Measurements from ENCODE around the gene BAIAP3.

The BAIAP3 gene

GRCh38 chr16:1397779-1398178 lies 64.3 kb downstream of the BAIAP3 start:
- Histone ChIP-seq H3K4me1 (ENCODE audit: insufficient read depth, low read length) (no peaks in the 10 kb centered on the region), H3K4me2 (ENCODE audit: insufficient read depth, low read length) (no peak overlapping the region), H3K4me3 (ENCODE audit: low read depth in 1 of 2, low read length in 2 of 2) (no peak overlapping the region), H4K20me1 (ENCODE audit: insufficient read depth, low read length) (peaks cover 3% of the 10 kb centered on the region; the same call in 1 of the 2 replicates), H3K27me3 (ENCODE audit: insufficient read depth, low read length, poor library complexity) (no peaks in the 10 kb centered on the region), H3K79me2 (ENCODE audit: insufficient read depth, low read length) (no peaks in the 10 kb centered on the region), H3K9me3 (ENCODE audit: insufficient read depth, low read length, severe bottlenecking) (no peaks in the 10 kb centered on the region), H3K27ac (ENCODE audit: low read length) (no peak overlapping the region), H3K36me3 (ENCODE audit: insufficient read depth, low read length) (peaks cover 52% of the 10 kb centered on the region), H2AFZ (ENCODE audit: low read depth, low read length) (no peak overlapping the region), H3K9ac (ENCODE audit: low read depth, low read length) (no peak overlapping the region)
- DNase-seq (no peak), ATAC-seq (ENCODE audit: insufficient read depth, low read depth) (no peak)
- TF ChIP-seq EZH2 (IDR thresholded peaks at IDR 0.05; ENCODE audit: borderline replicate concordance, low read depth, low read length, severe bottlenecking) = no peak
- TF ChIP-seq, protein P1, sequence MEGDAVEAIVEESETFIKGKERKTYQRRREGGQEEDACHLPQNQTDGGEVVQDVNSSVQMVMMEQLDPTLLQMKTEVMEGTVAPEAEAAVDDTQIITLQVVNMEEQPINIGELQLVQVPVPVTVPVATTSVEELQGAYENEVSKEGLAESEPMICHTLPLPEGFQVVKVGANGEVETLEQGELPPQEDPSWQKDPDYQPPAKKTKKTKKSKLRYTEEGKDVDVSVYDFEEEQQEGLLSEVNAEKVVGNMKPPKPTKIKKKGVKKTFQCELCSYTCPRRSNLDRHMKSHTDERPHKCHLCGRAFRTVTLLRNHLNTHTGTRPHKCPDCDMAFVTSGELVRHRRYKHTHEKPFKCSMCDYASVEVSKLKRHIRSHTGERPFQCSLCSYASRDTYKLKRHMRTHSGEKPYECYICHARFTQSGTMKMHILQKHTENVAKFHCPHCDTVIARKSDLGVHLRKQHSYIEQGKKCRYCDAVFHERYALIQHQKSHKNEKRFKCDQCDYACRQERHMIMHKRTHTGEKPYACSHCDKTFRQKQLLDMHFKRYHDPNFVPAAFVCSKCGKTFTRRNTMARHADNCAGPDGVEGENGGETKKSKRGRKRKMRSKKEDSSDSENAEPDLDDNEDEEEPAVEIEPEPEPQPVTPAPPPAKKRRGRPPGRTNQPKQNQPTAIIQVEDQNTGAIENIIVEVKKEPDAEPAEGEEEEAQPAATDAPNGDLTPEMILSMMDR (IDR thresholded peaks at IDR 0.05; ENCODE audit: borderline replicate concordance, extremely low read depth, low read length, poor library complexity, severe bottlenecking) = no peak

DNA sequence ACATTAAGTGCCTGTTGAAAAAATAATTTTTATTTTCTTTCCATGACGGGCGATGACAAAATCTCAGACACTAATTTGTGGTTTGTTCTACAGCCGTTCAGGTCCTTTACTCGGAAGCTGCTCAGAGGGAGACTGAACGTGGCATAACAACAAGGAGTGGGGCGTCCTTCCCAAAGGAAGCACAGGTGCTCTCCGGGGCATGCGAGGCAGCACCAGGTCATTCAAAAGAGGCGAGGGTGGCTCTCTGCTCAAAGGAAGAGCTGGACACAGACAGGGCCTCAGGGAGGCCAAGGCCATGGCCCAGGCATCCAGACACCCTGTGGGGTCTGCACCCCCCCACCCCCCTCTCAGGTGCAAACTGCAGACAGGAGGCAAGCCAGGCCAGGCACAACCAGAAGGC lies 64.9 kb downstream of the BAIAP3 start:
- Histone ChIP-seq H3K4me3 (ENCODE audit: low read depth in 1 of 2, low read length in 2 of 2) (no peak overlapping the region), H3K36me3 (ENCODE audit: insufficient read depth, low read length) (peaks cover 53% of the 10 kb centered on the region), H3K4me2 (ENCODE audit: insufficient read depth, low read length) (no peak overlapping the region), H3K9me3 (ENCODE audit: insufficient read depth, low read length, severe bottlenecking) (no peaks in the 10 kb centered on the region), H3K27ac (ENCODE audit: low read length) (no peak overlapping the region), H3K27me3 (ENCODE audit: insufficient read depth, low read length, poor library complexity) (no peaks in the 10 kb centered on the region), H3K4me1 (ENCODE audit: insufficient read depth, low read length) (no peaks in the 10 kb centered on the region), H4K20me1 (ENCODE audit: insufficient read depth, low read length) (peaks cover 8% of the 10 kb centered on the region), H3K9ac (ENCODE audit: low read depth, low read length) (no peak overlapping the region), H3K79me2 (ENCODE audit: insufficient read depth, low read length) (peaks cover 4% of the 10 kb centered on the region; the same call in 1 of the 2 replicates), H2AFZ (ENCODE audit: low read depth, low read length) (no peak overlapping the region)
- DNase-seq (no peak), ATAC-seq (ENCODE audit: insufficient read depth, low read depth) (no peak)
- no peak for TF ChIP-seq EZH2 (IDR thresholded peaks at IDR 0.05; ENCODE audit: borderline replicate concordance, low read depth, low read length, severe bottlenecking)
- TF ChIP-seq, protein P1 (IDR thresholded peaks at IDR 0.05; ENCODE audit: borderline replicate concordance, extremely low read depth, low read length, poor library complexity, severe bottlenecking) = no peak
